H1 (cell line): ENCODE data around the gene NADK2. TPM values are rescaled to one million over a fixed set of nuclear protein-coding genes. Genes with fewer than 3 reads are reported as not detected.

ENCODE experiments used
- CHD7 ChIP-seq: fragments of 300-600 bp; sonication (generic); IDR thresholded peaks from 2 replicates; pipeline ENCODE4 v1.7.1; 2012; ENCODE audit warnings: low read length, moderate library complexity, mild to moderate bottlenecking, inconsistent platforms; ENCODE audit not compliant: insufficient replicate concordance
- RAD21 ChIP-seq, 2 experiments: IDR thresholded peaks in 1 of 2; conservative IDR thresholded peaks in 1 of 2; 2 replicates each; pipeline ENCODE4 v1.6.1; 2011; ENCODE audit warnings: low read depth in 2 of 2, low read length in 2 of 2, improper control_type of control experiment in 1 of 2, inconsistent platforms in 1 of 2, mild to moderate bottlenecking in 1 of 2, moderate library complexity in 1 of 2
- RNF2 ChIP-seq: fragments of 200-900, 300-1000 bp; sonication (generic); IDR thresholded peaks from 2 replicates; pipeline ENCODE4 v1.7.1; 2016; ENCODE audit warnings: borderline replicate concordance, low read depth, mild to moderate bottlenecking, antibody characterized with exemption, low read length; ENCODE audit not compliant: poor library complexity, severe bottlenecking; ENCODE audit errors: missing control alignments
- SIX5 ChIP-seq: IDR thresholded peaks from 2 replicates; pipeline ENCODE4 v1.6.1; 2011; ENCODE audit warnings: mild to moderate bottlenecking, low read depth, low read length
- polyA plus RNA-seq, 7 experiments: library from polyadenylated mRNA; depleted of rRNA in 3 of 7; stranded (reverse) in 5 of 7; unstranded in 2 of 7; fragments of >200 nt in 5 of 7; fragments of 200-250 nt in 2 of 7; gene quantifications; 1 replicate in 5 of 7; 2 replicates in 1 of 7; 4 replicates in 1 of 7; pipeline versions ENCODE4 v1.2.1 to v1.2.3, GENCODE V29; 2011 to 2013; ENCODE audit warnings: missing spikeins in 2 of 7, mixed read lengths in 2 of 7
- total RNA-seq: library from RNA; stranded (reverse); fragmentation: NEBNext Ultra II Directional; extraction: Animal tissue kit (Norgen Biotek cat#: 25700); gene quantifications from 2 replicates; pipeline ENCODE4 v1.2.1, GENCODE V29; 2021

NADK2 gene
- total and polyA plus RNA-seq, 2 of the 8 experiments (the other 6 are each of a cell fraction or from before 2014, with no cell fraction given) = 3.4 to 16.1 TPM

- TF ChIP-seq CHD7 (no peak), SIX5 (no peak), RNF2 (no peak), RAD21 (IDR thresholded peaks at IDR 0.05 in 1 of 2, conservative IDR thresholded peaks at IDR 0.05 in 1 of 2; ENCODE audit: low read depth in 2 of 2, low read length in 2 of 2) (no peak)
Observed at GRCh38 chr5:36175043-36175442, 66.7 kb downstream of the NADK2 start (continued).
